Measurements from ENCODE around the gene CEP192.
A peak's percentile ranks its signal among the peaks of the same experiment; 100 is the strongest.

The CEP192 gene

GRCh38 chr18:13159579-13159978, 168.4 kb downstream of the CEP192 start:
- DNase-seq: peak; percentile 62

DNA sequence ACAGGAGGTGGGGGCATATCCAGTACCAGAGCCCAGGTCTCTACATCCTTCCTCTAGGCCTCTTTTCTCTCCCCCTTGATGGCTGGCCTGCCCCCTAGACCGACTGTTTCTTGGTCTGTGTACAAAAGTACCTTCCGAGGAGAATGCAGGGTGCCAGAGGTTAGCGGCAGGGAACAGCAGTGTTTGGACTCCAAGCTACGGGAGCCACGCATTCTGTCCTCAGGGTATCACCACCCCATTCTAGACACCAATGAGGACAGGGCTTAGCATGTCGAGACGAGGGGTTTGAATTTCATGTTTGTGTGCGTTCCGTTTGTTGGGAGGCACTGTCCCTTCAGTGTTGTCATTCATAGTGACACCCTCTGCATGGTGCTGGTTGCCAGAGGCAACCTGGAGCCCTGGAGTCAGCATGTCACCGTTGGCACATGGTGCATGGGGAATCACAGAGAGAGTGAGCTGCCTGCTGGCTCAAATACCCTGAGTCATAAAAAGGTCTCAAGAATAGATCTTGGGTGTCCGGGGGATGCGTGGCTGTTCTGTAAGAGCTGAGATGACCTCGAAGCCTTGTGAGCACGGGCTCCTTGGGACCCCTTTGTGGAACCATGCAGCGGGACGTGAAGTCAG, 170.2 kb downstream of the CEP192 start:
- peak; percentile 12 for DNase-seq

GRCh38 chr18:13163167-13163927, 172.2 kb downstream of the CEP192 start:
- no peak for DNase-seq

DNA sequence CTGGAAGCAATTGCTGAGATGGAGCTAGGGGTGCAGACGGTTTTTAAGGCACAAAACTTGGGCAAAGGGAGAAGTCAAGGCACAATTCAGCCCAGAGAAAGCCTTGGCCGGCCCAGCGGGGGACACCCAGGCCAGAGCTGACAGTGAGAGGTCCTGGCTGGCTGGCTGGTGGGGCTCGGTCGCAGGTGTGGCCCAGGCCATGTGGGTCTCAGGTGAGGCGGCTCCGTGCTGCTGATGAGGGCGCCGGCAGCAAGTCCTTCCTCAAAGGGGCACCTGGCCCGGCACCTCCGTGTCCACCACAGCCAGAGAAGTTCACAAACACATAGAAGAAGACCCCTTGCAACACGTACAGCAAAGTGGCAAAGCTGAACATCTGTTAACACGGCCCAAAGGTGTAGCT, 173.2 kb downstream of the CEP192 start:
- DNase-seq: no peak

DNA sequence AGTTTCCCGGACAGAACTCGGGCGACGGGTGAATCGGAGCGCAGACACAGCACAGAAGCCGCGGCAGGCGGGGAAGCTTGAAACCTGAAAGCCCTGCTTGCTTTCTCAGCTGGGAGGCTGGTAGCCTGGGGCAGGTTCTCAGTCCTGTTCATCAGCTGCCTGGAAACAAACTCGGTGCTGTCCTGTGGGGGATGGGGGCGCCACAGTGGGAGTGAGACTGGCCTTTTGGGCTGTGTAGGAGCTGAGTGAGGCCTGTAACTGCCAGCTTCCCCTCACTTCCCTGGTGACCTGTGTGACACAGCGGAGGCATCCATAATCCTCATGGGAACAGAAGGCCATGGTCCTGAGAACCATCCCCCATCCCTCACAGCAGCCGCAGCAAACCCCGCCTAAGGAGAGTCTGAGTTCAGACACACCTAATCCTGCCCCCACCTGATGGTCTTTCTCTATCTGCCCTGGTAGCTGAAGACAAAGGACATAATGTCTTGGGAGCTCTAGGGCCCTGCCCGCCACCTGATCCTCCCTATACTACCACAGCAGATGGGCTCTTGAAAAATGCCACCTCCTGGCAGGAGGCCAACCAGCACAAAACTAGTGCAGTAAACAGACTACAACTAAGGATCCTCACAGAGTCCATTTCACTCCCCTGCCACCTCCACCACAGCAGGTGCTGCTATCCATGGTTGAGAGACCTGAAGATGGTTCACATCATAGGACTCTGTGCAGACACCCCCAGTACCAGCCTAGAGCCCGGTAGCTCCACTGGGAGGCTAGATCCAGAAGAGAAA, 174.7 kb downstream of the CEP192 start:
- DNase-seq: peak; percentile 87

DNA sequence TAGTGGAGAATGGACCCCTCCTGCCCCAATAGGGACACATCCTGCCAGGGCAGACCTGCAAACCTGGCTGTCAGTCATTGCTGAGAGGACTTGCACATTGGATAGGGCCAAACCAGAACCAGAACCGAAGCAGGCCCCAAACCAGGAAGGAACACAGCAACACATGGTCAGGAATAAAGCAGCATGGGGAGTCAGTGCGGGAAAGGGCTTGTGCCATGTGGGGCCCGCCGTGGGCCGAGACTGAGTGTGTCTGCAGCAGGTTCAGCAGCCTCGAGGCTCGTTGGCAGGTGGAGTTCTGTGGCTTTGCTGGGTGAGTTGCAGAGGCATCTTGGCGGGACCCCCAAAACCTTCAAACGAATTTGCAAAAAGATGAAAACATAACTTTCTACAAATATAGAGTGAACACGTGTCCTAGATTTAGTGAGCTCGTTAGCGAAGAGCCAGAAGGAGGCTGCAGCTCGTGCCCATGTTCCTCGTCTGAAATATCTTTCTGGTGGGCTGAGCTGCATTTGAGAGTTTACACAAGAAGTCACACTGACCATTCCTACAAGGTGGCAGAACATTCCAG, 182.5 kb downstream of the CEP192 start:
- DNase-seq: no peak
